Measurements from ENCODE around the gene TMEM72. TPM values are rescaled to one million over a fixed set of nuclear protein-coding genes. Genes with fewer than 3 reads are reported as not detected.

TMEM72 gene
- total and polyA plus RNA-seq, 2 donors (not counting 1 experiment from before 2014, with no cell fraction given) = not detected

- ChIA-PET POLR2A (no interaction called here), CTCF (interaction anchor here (1.2 kb wide), 1 partner anchor 25 kb away, joined by 5 read pairs; no protein-coding TSS in a partner anchor)
- peak overlapping the region; percentile 91 for H3K4me3 Mint-ChIP-seq
- Histone ChIP-seq H3K27me3 (replicated peaks in 1 of 4; ENCODE audit: control extremely low read depth in 1 of 4, control insufficient read depth in 3 of 4, insufficient read depth in 4 of 4, low read length in 3 of 4) (peaks cover 0 to 2% (median 0%) of the 10 kb centered on the region in 4 experiments), H3K4me3 (ENCODE audit: control extremely low read depth in 1 of 5, extremely low read depth in 1 of 5, insufficient read depth in 1 of 5, low read depth in 2 of 5, low read length in 4 of 5) (peak overlapping the region in 4 of 5 experiments; percentile 14 to 95 (median 83)), H3K4me1 (ENCODE audit: control insufficient read depth in 2 of 2, insufficient read depth in 2 of 2, low read length in 2 of 2) (peaks cover 22 to 37% of the 10 kb centered on the region in 2 donors), H4K20me1 (ENCODE audit: control insufficient read depth, insufficient read depth, low read length, poor library complexity, severe bottlenecking) (no peaks in the 10 kb centered on the region), H3K9ac (ENCODE audit: low read length) (peak overlapping the region; percentile 84), H2AFZ (ENCODE audit: insufficient read depth, low read depth, low read length, poor library complexity, severe bottlenecking) (peak overlapping the region; percentile 89), H3K79me2 (ENCODE audit: control insufficient read depth, insufficient read depth, low read length) (peaks cover 23% of the 10 kb centered on the region), H3K36me3 (replicated peaks in 1 of 2; ENCODE audit: control extremely low read depth in 1 of 2, control insufficient read depth in 1 of 2, extremely low read depth in 1 of 2, insufficient read depth in 2 of 2, low read length in 1 of 2) (peaks cover 0 to 1% of the 10 kb centered on the region in 2 experiments), H3K4me2 (replicated peaks; ENCODE audit: low read depth, low read length, poor library complexity, severe bottlenecking) (peak overlapping the region; percentile 94), H3K9me3 (ENCODE audit: control extremely low read depth in 1 of 3, control insufficient read depth in 2 of 3, insufficient read depth in 1 of 3, low read length in 2 of 3) (no peaks in the 10 kb centered on the region), H3K27ac (ENCODE audit: low read length in 2 of 2) (no peak overlapping the region)
- H3K27ac Mint-ChIP-seq = peak overlapping the region; percentile 84
- TF ChIP-seq CTCF (IDR thresholded peaks at IDR 0.05) = no peak
- TF ChIP-seq EZH2 (IDR thresholded peaks at IDR 0.05; ENCODE audit: borderline replicate concordance, insufficient read depth, low read depth, low read length, poor library complexity, severe bottlenecking) = no peak
- H3K4me1 Mint-ChIP-seq = peaks cover 35% of the 10 kb centered on the region
- DNase-seq = peak; percentile 5
- 66% methylated on average over 3 of the region's 5 CpGs for WGBS (ENCODE audit: insufficient coverage)
- no peaks in the 10 kb centered on the region for H3K27me3 Mint-ChIP-seq
- intact Hi-C loops (cut with micrococcal nuclease) = loop anchor here (2.0 kb wide), 1 partner anchor 42 kb away; the partner anchor contains the start of gene ZNF22
- no peaks in the 10 kb centered on the region for H3K9me3 Mint-ChIP-seq (ENCODE audit: insufficient read depth)
- ATAC-seq (ENCODE audit: low read depth) = no peak
These were observed 47.2 kb downstream of the TMEM72 start for GRCh38 chr10:44958196-44958897.

- Histone ChIP-seq H3K4me3 (ENCODE audit: control extremely low read depth in 1 of 5, extremely low read depth in 1 of 5, insufficient read depth in 1 of 5, low read depth in 2 of 5, low read length in 4 of 5) (peak overlapping the region; percentile 14 to 95 (median 85)), H3K9me3 (ENCODE audit: control extremely low read depth in 1 of 3, control insufficient read depth in 2 of 3, insufficient read depth in 1 of 3, low read length in 2 of 3) (no peaks in the 10 kb centered on the region), H3K36me3 (replicated peaks in 1 of 2; ENCODE audit: control extremely low read depth in 1 of 2, control insufficient read depth in 1 of 2, extremely low read depth in 1 of 2, insufficient read depth in 2 of 2, low read length in 1 of 2) (no peaks in the 10 kb centered on the region), H3K27me3 (replicated peaks in 1 of 4; ENCODE audit: control extremely low read depth in 1 of 4, control insufficient read depth in 3 of 4, insufficient read depth in 4 of 4, low read length in 3 of 4) (peaks cover 0 to 2% (median 0%) of the 10 kb centered on the region in 4 experiments), H3K27ac (ENCODE audit: low read length in 2 of 2) (peak overlapping the region; percentile 49 to 75), H4K20me1 (ENCODE audit: control insufficient read depth, insufficient read depth, low read length, poor library complexity, severe bottlenecking) (no peaks in the 10 kb centered on the region), H3K9ac (ENCODE audit: low read length) (peak overlapping the region; percentile 84), H3K4me1 (ENCODE audit: control insufficient read depth in 2 of 2, insufficient read depth in 2 of 2, low read length in 2 of 2) (peaks cover 27 to 42% of the 10 kb centered on the region in 2 donors), H3K79me2 (ENCODE audit: control insufficient read depth, insufficient read depth, low read length) (peaks cover 23% of the 10 kb centered on the region), H2AFZ (ENCODE audit: insufficient read depth, low read depth, low read length, poor library complexity, severe bottlenecking) (peak overlapping the region; percentile 89), H3K4me2 (replicated peaks; ENCODE audit: low read depth, low read length, poor library complexity, severe bottlenecking) (peak overlapping the region; percentile 94)
- intact Hi-C loops (cut with micrococcal nuclease) = loop anchor here (1.0 to 2.0 kb wide), 3 partner anchors 16 to 42 kb away; partner anchors contain the start of gene ZNF22
- ChIA-PET POLR2A (interaction anchor here (0.8 kb wide), 1 partner anchor 14 kb away, joined by 3 read pairs; no protein-coding TSS in a partner anchor), CTCF (interaction anchor here (1.2 kb wide), 1 partner anchor 26 kb away, joined by 5 read pairs; no protein-coding TSS in a partner anchor)
- no peak for ATAC-seq (ENCODE audit: low read depth)
- H3K27me3 Mint-ChIP-seq = no peaks in the 10 kb centered on the region
- WGBS (ENCODE audit: insufficient coverage) = 0% methylated on average over 4 of the region's 6 CpGs
- no peak for DNase-seq
- peak overlapping the region; percentile 84 for H3K27ac Mint-ChIP-seq
- peaks cover 41% of the 10 kb centered on the region for H3K4me1 Mint-ChIP-seq
- TF ChIP-seq EZH2 (IDR thresholded peaks at IDR 0.05; ENCODE audit: borderline replicate concordance, insufficient read depth, low read depth, low read length, poor library complexity, severe bottlenecking) (no peak), CTCF (IDR thresholded peaks at IDR 0.05) (no peak)
- no peaks in the 10 kb centered on the region for H3K9me3 Mint-ChIP-seq (ENCODE audit: insufficient read depth)
- H3K4me3 Mint-ChIP-seq = peak overlapping the region; percentile 91
These were observed 47.7 kb downstream of the TMEM72 start for GRCh38 chr10:44958898-44959246.

Data from B cell (primary cell).